Lung (tissue), 12 donors: ENCODE results near the gene CNTNAP2. TPM values are rescaled to one million over a fixed set of nuclear protein-coding genes. Genes with fewer than 3 reads are reported as not detected.

ENCODE experiments used
- ATAC-seq: fragments of 200-7000 bp; cut with Tn5 transposase; one replicate; pipeline ENCODE4 v1.9.1; 2020; ENCODE audit warnings: moderate number of reproducible peaks; ENCODE audit not compliant: insufficient read depth, low FRiP score
- DNase-seq, 3 donors: peaks; one replicate each; pipeline ENCODE4 v3.0.0-alpha.2; 2013 to 2017
- H3K27ac ChIP-seq, 2 donors: one replicate each; pipeline ENCODE4 v1.5.1; 2013; ENCODE audit warnings: mild to moderate bottlenecking in 2 of 2, moderate library complexity in 2 of 2, control low read depth in 1 of 2, inconsistent platforms in 1 of 2, low read depth in 1 of 2, low read length in 1 of 2
- H3K27me3 ChIP-seq, 3 donors: one replicate each; pipeline ENCODE4 v1.5.1; 2013; ENCODE audit warnings: low read length in 2 of 3; ENCODE audit not compliant: control insufficient read depth in 3 of 3, insufficient read depth in 3 of 3
- H3K36me3 ChIP-seq, 4 donors: one replicate each; pipeline ENCODE4 v1.5.1; 2013; ENCODE audit warnings: low read length in 4 of 4, mild to moderate bottlenecking in 1 of 4, moderate library complexity in 1 of 4; ENCODE audit not compliant: control insufficient read depth in 4 of 4, insufficient read depth in 4 of 4
- H3K4me1 ChIP-seq, 5 donors: one replicate each; pipeline ENCODE4 v1.5.1; 2013; ENCODE audit warnings: low read length in 5 of 5, mild to moderate bottlenecking in 2 of 5, moderate library complexity in 1 of 5; ENCODE audit not compliant: control insufficient read depth in 5 of 5, insufficient read depth in 5 of 5
- H3K4me3 ChIP-seq: one replicate; pipeline ENCODE4 v1.5.1; 2013; ENCODE audit warnings: mild to moderate bottlenecking, control low read depth, moderate library complexity
- H3K9ac ChIP-seq, 2 donors: one replicate each; pipeline ENCODE4 v1.5.1; 2013; ENCODE audit warnings: low read length in 2 of 2, control low read depth in 1 of 2; ENCODE audit not compliant: insufficient read depth in 1 of 2
- H3K9me3 ChIP-seq, 4 donors: one replicate each; pipeline ENCODE4 v1.5.1; 2013; ENCODE audit warnings: low read length in 3 of 4, mild to moderate bottlenecking in 1 of 4, moderate library complexity in 1 of 4; ENCODE audit not compliant: control insufficient read depth in 4 of 4, insufficient read depth in 3 of 4
- WGBS, 2 donors: extraction: QIAGEN DNeasy Blood & Tissue Kit; methylation state at CpG; one replicate each; pipeline ENCODE4 v1.1.7; 2013; 5-methylcytosine and 5-hydroxymethylcytosine counted together
- polyA plus RNA-seq, 2 donors: library from polyadenylated mRNA; stranded (reverse); fragments of 200-250 nt; gene quantifications; one replicate each; pipeline ENCODE4 v1.2.1, GENCODE V29; 2013
- total RNA-seq, 2 donors: library from RNA; depleted of rRNA in 1 of 2; stranded (reverse); fragments of >200 nt in 1 of 2; gene quantifications; one replicate each; pipeline ENCODE4 v1.2.1, GENCODE V29; 2014 to 2021
- TF ChIP-seq, protein P1 (sequence below): IDR thresholded peaks from 2 replicates; pipeline ENCODE4 v1.5.1; 2012; ENCODE audit warnings: mild to moderate bottlenecking; ENCODE audit errors: control extremely low read depth, extremely low read depth
- donor health status: control.
- donor health status: control.
- donor health status: Bipolar disorder and iron deficiency.
- donor health status: healthy.
- donor health status: DM: yes; HTN: yes; CAD: no.

CNTNAP2 gene
- total and polyA plus RNA-seq, 4 donors, result 0.18 to 45.3 (median 0.52) TPM

DNA sequence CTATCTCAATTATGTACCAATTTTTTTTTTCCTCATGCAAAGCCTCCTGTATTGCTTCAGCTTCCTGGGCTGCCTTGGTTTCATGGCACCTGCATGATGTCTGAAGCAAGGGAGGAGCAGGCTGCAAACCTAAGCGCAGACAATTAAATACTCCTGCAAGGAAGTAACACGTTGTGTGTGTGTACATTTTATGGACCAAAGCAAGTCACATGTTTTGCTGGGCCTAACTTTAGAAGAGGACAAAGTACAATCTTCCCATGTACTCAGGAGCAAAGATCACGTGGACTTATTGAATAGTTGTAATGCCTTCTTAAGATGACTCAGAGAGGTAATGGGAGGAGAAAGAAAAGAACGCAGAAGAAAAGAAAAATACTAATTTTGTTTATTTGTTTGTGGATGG is 1530.0 kb downstream of the CNTNAP2 start:
- no peak overlapping the region for H3K27ac ChIP-seq
- H3K36me3 ChIP-seq, result no peaks in the 10 kb centered on the region
- H3K27me3 ChIP-seq, result no peaks in the 10 kb centered on the region
- TF ChIP-seq, protein P1, sequence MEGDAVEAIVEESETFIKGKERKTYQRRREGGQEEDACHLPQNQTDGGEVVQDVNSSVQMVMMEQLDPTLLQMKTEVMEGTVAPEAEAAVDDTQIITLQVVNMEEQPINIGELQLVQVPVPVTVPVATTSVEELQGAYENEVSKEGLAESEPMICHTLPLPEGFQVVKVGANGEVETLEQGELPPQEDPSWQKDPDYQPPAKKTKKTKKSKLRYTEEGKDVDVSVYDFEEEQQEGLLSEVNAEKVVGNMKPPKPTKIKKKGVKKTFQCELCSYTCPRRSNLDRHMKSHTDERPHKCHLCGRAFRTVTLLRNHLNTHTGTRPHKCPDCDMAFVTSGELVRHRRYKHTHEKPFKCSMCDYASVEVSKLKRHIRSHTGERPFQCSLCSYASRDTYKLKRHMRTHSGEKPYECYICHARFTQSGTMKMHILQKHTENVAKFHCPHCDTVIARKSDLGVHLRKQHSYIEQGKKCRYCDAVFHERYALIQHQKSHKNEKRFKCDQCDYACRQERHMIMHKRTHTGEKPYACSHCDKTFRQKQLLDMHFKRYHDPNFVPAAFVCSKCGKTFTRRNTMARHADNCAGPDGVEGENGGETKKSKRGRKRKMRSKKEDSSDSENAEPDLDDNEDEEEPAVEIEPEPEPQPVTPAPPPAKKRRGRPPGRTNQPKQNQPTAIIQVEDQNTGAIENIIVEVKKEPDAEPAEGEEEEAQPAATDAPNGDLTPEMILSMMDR, result no peak
- H3K4me1 ChIP-seq, result peaks cover 0 to 7% (median 0%) of the 10 kb centered on the region in 5 donors
- H3K4me3 ChIP-seq, result no peak overlapping the region
- ATAC-seq (no peak), DNase-seq (no peak)
- no peak overlapping the region for H3K9ac ChIP-seq
- WGBS, 2 donors, result 86 to 91% methylated on average over 4 of the region's 4 CpGs
- peaks cover 0 to 2% (median 0%) of the 10 kb centered on the region in 4 donors for H3K9me3 ChIP-seq

DNA sequence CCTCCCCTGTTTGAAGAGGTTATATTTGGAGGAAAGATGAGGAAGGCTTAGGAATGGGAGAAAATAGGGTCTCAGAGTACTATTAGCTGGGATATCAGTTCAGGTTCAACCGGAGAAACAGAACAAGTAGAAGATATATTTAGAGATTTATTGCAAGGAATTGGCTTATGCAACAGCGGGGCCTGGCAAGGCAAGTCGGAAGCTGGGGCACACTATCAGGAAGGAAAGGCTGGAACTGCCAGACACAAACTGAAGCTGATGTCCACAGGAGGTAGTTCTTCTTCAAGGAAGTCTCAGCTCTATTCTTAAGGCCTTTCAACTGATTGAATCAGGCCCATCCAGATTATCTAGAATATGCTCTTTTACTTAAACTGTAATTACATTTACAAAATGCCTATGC is 1534.4 kb downstream of the CNTNAP2 start:
- H3K27me3 ChIP-seq, result no peaks in the 10 kb centered on the region
- 87 to 90% methylated on average over 3 of the region's 3 CpGs for WGBS, 2 donors
- H3K9ac ChIP-seq, result no peak overlapping the region
- TF ChIP-seq, protein P1, result no peak
- peaks cover 0 to 2% (median 0%) of the 10 kb centered on the region in 4 donors for H3K9me3 ChIP-seq
- no peak overlapping the region for H3K27ac ChIP-seq
- DNase-seq (no peak), ATAC-seq (no peak)
- H3K4me1 ChIP-seq, result no peaks in the 10 kb centered on the region
- H3K4me3 ChIP-seq, result no peak overlapping the region
- H3K36me3 ChIP-seq, result no peaks in the 10 kb centered on the region

DNA sequence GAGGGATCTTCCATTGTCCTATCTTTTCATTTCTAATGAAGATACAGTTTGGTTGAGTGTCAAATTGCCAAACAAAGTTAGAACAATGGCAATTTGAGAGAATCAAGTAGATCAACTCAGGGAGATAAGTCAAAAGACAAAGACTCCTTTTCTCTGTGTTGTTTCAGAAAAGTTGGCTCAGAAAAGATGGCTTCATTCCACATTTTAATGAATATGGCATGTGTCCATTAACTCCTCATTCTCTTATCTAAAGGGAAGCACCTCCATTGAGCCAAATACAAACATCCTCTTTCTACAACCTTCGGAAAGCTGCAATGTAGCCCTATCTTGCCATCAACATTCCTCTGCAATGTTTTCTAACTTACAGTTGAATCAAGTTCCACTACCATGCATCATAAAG is 1535.0 kb downstream of the CNTNAP2 start:
- ATAC-seq, result no peak
- DNase-seq, result no peak
- Histone ChIP-seq H3K9me3 (no peaks in the 10 kb centered on the region), H3K36me3 (no peaks in the 10 kb centered on the region), H3K27ac (no peak overlapping the region), H3K27me3 (no peaks in the 10 kb centered on the region), H3K4me3 (no peak overlapping the region), H3K4me1 (no peaks in the 10 kb centered on the region), H3K9ac (no peak overlapping the region)
- WGBS, 2 donors, result 50 to 56% methylated on average over 1 of the region's 1 CpG
- TF ChIP-seq, protein P1, result no peak

DNA sequence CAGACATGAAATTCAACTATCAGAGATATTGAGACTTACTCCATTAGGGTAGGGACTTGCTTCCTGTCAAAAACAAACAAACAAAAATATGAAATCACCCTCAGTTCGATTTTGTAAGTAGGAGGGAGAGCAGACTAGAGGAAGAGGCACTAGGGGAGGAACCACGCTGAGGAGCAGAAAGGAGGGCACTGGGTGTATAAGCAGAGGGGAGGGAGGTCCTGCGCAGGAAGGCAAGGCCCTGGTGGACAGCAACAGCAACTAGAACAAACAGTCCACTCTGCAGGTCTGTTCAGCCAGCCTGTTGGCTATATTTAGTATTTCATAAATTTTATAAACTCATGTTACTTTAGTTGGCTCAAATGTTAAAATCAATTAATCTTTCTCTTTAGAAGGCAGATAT is 1536.9 kb downstream of the CNTNAP2 start:
- no peak overlapping the region for H3K27ac ChIP-seq
- H3K27me3 ChIP-seq, result no peaks in the 10 kb centered on the region
- 61 to 72% methylated on average over 3 of the region's 3 CpGs for WGBS, 2 donors
- no peaks in the 10 kb centered on the region for H3K36me3 ChIP-seq
- no peak overlapping the region for H3K9ac ChIP-seq
- H3K9me3 ChIP-seq, result no peaks in the 10 kb centered on the region
- peaks cover 0 to under 1% (median 0%) of the 10 kb centered on the region in 5 donors for H3K4me1 ChIP-seq
- DNase-seq, result no peak
- TF ChIP-seq, protein P1, result no peak
- no peak overlapping the region for H3K4me3 ChIP-seq
- ATAC-seq, result no peak
